ENCODE results near the gene REL. TPM values are rescaled to one million over a fixed set of nuclear protein-coding genes. Genes with fewer than 3 reads are reported as not detected.

The REL gene
- total RNA-seq, 2 donors from 2014 or later, result 10.4 to 11.2 TPM

- H3K4me3 ChIP-seq, result no peak overlapping the region
- WGBS, 2 donors, result 75 to 83% methylated on average over 3 of the region's 3 CpGs
- no peak for TF ChIP-seq CTCF (IDR thresholded peaks at IDR 0.05)
- no peak for TF ChIP-seq POLR2A (IDR thresholded peaks at IDR 0.05)
Measured at GRCh38 chr2:60836491-60836890, 44.9 kb upstream of the REL start.

GRCh38 chr2:60837123-60837522, 44.3 kb upstream of the REL start:
- 40 to 50% methylated on average over 1 of the region's 1 CpG for WGBS, 2 donors
- Histone ChIP-seq H3K9me3 (no peaks in the 10 kb centered on the region), H3K27ac (no peak overlapping the region), H3K4me3 (no peak overlapping the region), H3K4me1 (no peaks in the 10 kb centered on the region), H3K36me3 (replicated peaks in 1 of 2; ENCODE audit: insufficient read depth in 1 of 2, low read depth in 2 of 2) (no peaks in the 10 kb centered on the region), H3K27me3 (no peaks in the 10 kb centered on the region)
- DNase-seq (no peak), ATAC-seq (no peak)
- intact Hi-C loops (cut with DNase I), result no loop called here
- TF ChIP-seq CTCF (IDR thresholded peaks at IDR 0.05) (no peak), POLR2A (IDR thresholded peaks at IDR 0.05) (no peak)

More at GRCh38 chr2:60836491-60836890, 44.9 kb upstream of the REL start:
- no peaks in the 10 kb centered on the region for H3K36me3 ChIP-seq (replicated peaks in 1 of 2; ENCODE audit: insufficient read depth in 1 of 2, low read depth in 2 of 2)
- H3K4me1 ChIP-seq, result no peaks in the 10 kb centered on the region
- no peak for ATAC-seq
- DNase-seq, result no peak
- no peaks in the 10 kb centered on the region for H3K27me3 ChIP-seq
- intact Hi-C loops (cut with DNase I), result no loop called here
- no peak overlapping the region for H3K27ac ChIP-seq
- no peaks in the 10 kb centered on the region for H3K9me3 ChIP-seq

- ATAC-seq, result no peak
- H3K9me3 ChIP-seq, result no peaks in the 10 kb centered on the region
- no peak overlapping the region for H3K4me3 ChIP-seq
- no peaks in the 10 kb centered on the region for H3K4me1 ChIP-seq
- intact Hi-C loops (cut with DNase I), result no loop called here
- no peaks in the 10 kb centered on the region for H3K36me3 ChIP-seq (replicated peaks in 1 of 2; ENCODE audit: insufficient read depth in 1 of 2, low read depth in 2 of 2)
- DNase-seq, result no peak
- no peak overlapping the region for H3K27ac ChIP-seq
- H3K27me3 ChIP-seq, result no peaks in the 10 kb centered on the region
- WGBS, 2 donors, result 67 to 72% methylated on average over 3 of the region's 3 CpGs
- no peak for TF ChIP-seq CTCF (IDR thresholded peaks at IDR 0.05)
- TF ChIP-seq POLR2A (IDR thresholded peaks at IDR 0.05), result no peak
Measured at GRCh38 chr2:60838481-60838880, 42.9 kb upstream of the REL start.

GRCh38 chr2:60839126-60839813, 42.1 kb upstream of the REL start:
- intact Hi-C loops (cut with DNase I), result no loop called here
- Histone ChIP-seq H3K27me3 (no peaks in the 10 kb centered on the region), H3K36me3 (replicated peaks in 1 of 2; ENCODE audit: insufficient read depth in 1 of 2, low read depth in 2 of 2) (no peaks in the 10 kb centered on the region), H3K4me3 (no peak overlapping the region), H3K4me1 (no peaks in the 10 kb centered on the region), H3K9me3 (no peaks in the 10 kb centered on the region), H3K27ac (no peak overlapping the region)
- ATAC-seq (no peak), DNase-seq (no peak)
- WGBS, 2 donors, result 75 to 88% methylated on average over 9 of the region's 9 CpGs
- TF ChIP-seq POLR2A (IDR thresholded peaks at IDR 0.05) (no peak), CTCF (IDR thresholded peaks at IDR 0.05) (no peak)

- WGBS, 2 donors, result 71 to 80% methylated on average over 7 of the region's 7 CpGs
- Histone ChIP-seq H3K27ac (no peak overlapping the region), H3K4me1 (no peaks in the 10 kb centered on the region), H3K9me3 (no peaks in the 10 kb centered on the region), H3K4me3 (no peak overlapping the region), H3K27me3 (no peaks in the 10 kb centered on the region), H3K36me3 (replicated peaks in 1 of 2; ENCODE audit: insufficient read depth in 1 of 2, low read depth in 2 of 2) (no peaks in the 10 kb centered on the region)
- DNase-seq, result no peak
- no peak for TF ChIP-seq POLR2A (IDR thresholded peaks at IDR 0.05)
- TF ChIP-seq CTCF (IDR thresholded peaks at IDR 0.05), result no peak
- intact Hi-C loops (cut with DNase I), result no loop called here
- no peak for ATAC-seq
Measured at GRCh38 chr2:60840880-60841279, 40.5 kb upstream of the REL start.
